B cell (primary cell): Measurements from ENCODE around the gene RASGRF2. TPM values are rescaled to one million over a fixed set of nuclear protein-coding genes. Genes with fewer than 3 reads are reported as not detected.

ENCODE experiments used
- ATAC-seq: fragments of 200-7000 bp; cut with Tn5 transposase; one replicate; pipeline ENCODE4 v1.10.0; 2021; ENCODE audit warnings: low read depth, mild to moderate bottlenecking, moderate number of reproducible peaks, moderate library complexity
- CTCF ChIA-PET: fragments of 350-600 bp; sonication (Branson Sonifier 250); formaldehyde crosslinking; loops from one replicate; lab custom pipeline; 2021; ENCODE audit warnings: antibody characterized with exemption, inconsistent platforms; lab: Charles Lee
- POLR2A ChIA-PET: fragments of 350-600 bp; sonication (Branson Sonifier 250); formaldehyde crosslinking; loops from one replicate; lab custom pipeline; 2021; ENCODE audit warnings: antibody characterized with exemption; lab: Charles Lee
- DNase-seq: peaks from one replicate; pipeline ENCODE4 v3.0.0; 2013
- H2AFZ ChIP-seq: 2 replicates; pipeline ENCODE4 v1.6.1; 2012; ENCODE audit warnings: mild to moderate bottlenecking, low read depth, low read length; ENCODE audit not compliant: insufficient read depth, poor library complexity, severe bottlenecking
- H3K27ac ChIP-seq, 2 donors: 1 replicate in 1 of 2; 2 replicates in 1 of 2; pipeline ENCODE4 v1.5.1; 2012 to 2013; ENCODE audit warnings: low read length in 2 of 2, mild to moderate bottlenecking in 2 of 2, moderate library complexity in 1 of 2
- H3K27me3 ChIP-seq, 4 experiments: fragments of 200-600 bp in 1 of 4; sonication (generic) in 1 of 4; replicated peaks in 1 of 4; 1 replicate in 2 of 4; 2 replicates in 2 of 4; pipeline versions ENCODE4 v1.6.1 to v1.7.0; 2013 to 2016; ENCODE audit warnings: low read length in 3 of 4, mild to moderate bottlenecking in 2 of 4, mixed read lengths in 1 of 4, moderate library complexity in 1 of 4; ENCODE audit not compliant: insufficient read depth in 4 of 4, control insufficient read depth in 3 of 4; ENCODE audit errors: control extremely low read depth in 1 of 4
- H3K36me3 ChIP-seq, 2 experiments: replicated peaks in 1 of 2; 1 replicate in 1 of 2; 2 replicates in 1 of 2; pipeline versions ENCODE4 v1.6.1 to v1.7.1; 2013; ENCODE audit warnings: low read length in 1 of 2; ENCODE audit not compliant: insufficient read depth in 2 of 2, control insufficient read depth in 1 of 2; ENCODE audit errors: control extremely low read depth in 1 of 2, extremely low read depth in 1 of 2
- H3K4me1 ChIP-seq, 2 donors: fragments of 200-600 bp in 1 of 2; sonication (generic) in 1 of 2; 1 replicate in 1 of 2; 2 replicates in 1 of 2; pipeline versions ENCODE4 v1.5.1 to v1.6.1; 2013 to 2017; ENCODE audit warnings: low read length in 2 of 2; ENCODE audit not compliant: control insufficient read depth in 2 of 2, insufficient read depth in 2 of 2
- H3K4me2 ChIP-seq: replicated peaks from 2 replicates; pipeline ENCODE3; 2012; ENCODE audit warnings: mild to moderate bottlenecking, low read depth, low read length; ENCODE audit not compliant: poor library complexity, severe bottlenecking
- H3K4me3 ChIP-seq, 5 experiments: fragments of 200-600 bp in 1 of 5; sonication (generic) in 1 of 5; 1 replicate in 3 of 5; 2 replicates in 2 of 5; pipeline versions ENCODE4 v1.5.1 to v1.7.0; 2011 to 2016; ENCODE audit warnings: low read length in 4 of 5, mild to moderate bottlenecking in 4 of 5, low read depth in 2 of 5, control low read depth in 1 of 5, moderate library complexity in 1 of 5; ENCODE audit not compliant: insufficient read depth in 1 of 5; ENCODE audit errors: control extremely low read depth in 1 of 5, extremely low read depth in 1 of 5
- H3K79me2 ChIP-seq: fragments of 200-600 bp; sonication (generic); one replicate; pipeline ENCODE4 v1.6.0; 2016; ENCODE audit warnings: low read length; ENCODE audit not compliant: control insufficient read depth, insufficient read depth
- H3K9ac ChIP-seq: fragments of 200-600 bp; sonication (generic); 2 replicates; pipeline ENCODE4 v1.6.1; 2017; ENCODE audit warnings: mild to moderate bottlenecking, low read length, moderate library complexity
- H3K9me3 ChIP-seq, 3 donors: one replicate each; pipeline versions ENCODE4 v1.6.1 to v1.7.1; 2013; ENCODE audit warnings: low read length in 2 of 3; ENCODE audit not compliant: control insufficient read depth in 2 of 3, insufficient read depth in 1 of 3; ENCODE audit errors: control extremely low read depth in 1 of 3
- H4K20me1 ChIP-seq: 2 replicates; pipeline ENCODE4 v1.6.0; 2012; ENCODE audit warnings: mild to moderate bottlenecking, low read length; ENCODE audit not compliant: insufficient read depth, control insufficient read depth, poor library complexity, severe bottlenecking
- H3K27ac Mint-ChIP-seq: one replicate; pipeline ENCODE4 v1.8.0; 2021; ENCODE audit warnings: mixed read lengths
- H3K27me3 Mint-ChIP-seq: one replicate; pipeline ENCODE4 v1.8.0; 2021; ENCODE audit warnings: mixed read lengths
- H3K4me1 Mint-ChIP-seq: one replicate; pipeline ENCODE4 v1.8.0; 2021; ENCODE audit warnings: mixed read lengths
- H3K4me3 Mint-ChIP-seq: one replicate; pipeline ENCODE4 v1.8.0; 2021; ENCODE audit warnings: mixed read lengths
- H3K9me3 Mint-ChIP-seq: one replicate; pipeline ENCODE4 v1.8.0; 2022; ENCODE audit warnings: mixed read lengths; ENCODE audit not compliant: insufficient read depth
- EZH2 ChIP-seq: IDR thresholded peaks from 2 replicates; pipeline ENCODE4 v1.6.1; 2012; ENCODE audit warnings: borderline replicate concordance, low read depth, mild to moderate bottlenecking, moderate library complexity, low read length; ENCODE audit not compliant: insufficient read depth, poor library complexity, severe bottlenecking
- WGBS: methylation state at CpG from one replicate; pipeline ENCODE4 v1.1.5; 2013; ENCODE audit warnings: missing lambda C conversion rate; ENCODE audit not compliant: insufficient coverage; 5-methylcytosine and 5-hydroxymethylcytosine counted together
- intact Hi-C: fragments of 100-400 bp; cut with micrococcal nuclease; formaldehyde crosslinking; loops from one replicate; pipeline ENCODE4 v1.10.0; 2022
- polyA plus RNA-seq: library from polyadenylated mRNA; depleted of rRNA; stranded (reverse); fragments of >200 nt; gene quantifications from 2 replicates; pipeline ENCODE4 v1.2.3, GENCODE V29; 2012
- total RNA-seq, 2 donors: library from RNA; stranded (reverse); fragments of 120-200 nt in 1 of 2; gene quantifications; 1 replicate in 1 of 2; 2 replicates in 1 of 2; pipeline versions ENCODE4 v1.2.3 to v1.2.4, GENCODE V29; 2013 to 2022
- TF ChIP-seq, protein P1 (sequence below): fragments of 200-600 bp; IDR thresholded peaks from one replicate; pipeline ENCODE4 v1.8.0; 2022; ENCODE audit warnings: antibody characterized with exemption, mild to moderate bottlenecking

RASGRF2 gene
- total and polyA plus RNA-seq, 2 donors (not counting 1 experiment from before 2014, with no cell fraction given), result 0.04 to 0.37 TPM

DNA sequence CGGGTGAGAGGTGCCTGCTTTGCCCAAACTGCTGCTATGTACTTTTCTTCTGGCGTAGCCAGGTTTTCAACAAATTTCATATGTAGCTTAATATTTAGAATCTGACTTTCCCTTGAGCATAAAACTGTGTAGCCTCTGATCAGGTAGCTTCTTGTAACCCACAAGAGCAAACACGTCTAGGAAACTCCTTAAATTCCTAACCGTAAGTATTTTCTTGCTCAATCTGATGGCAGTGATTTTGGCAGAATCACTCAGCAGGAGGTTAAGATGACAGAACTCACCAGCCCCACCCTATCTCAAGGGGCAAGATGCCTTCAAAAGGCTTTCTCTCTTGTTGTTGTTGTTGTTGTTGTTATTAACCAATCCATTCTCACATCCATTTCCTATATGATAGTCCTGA lies 293.7 kb downstream of the RASGRF2 start:
- ChIA-PET CTCF (no interaction called here), POLR2A (no interaction called here)
- Mint-ChIP-seq H3K4me1 (peaks cover 5% of the 10 kb centered on the region), H3K9me3 (no peaks in the 10 kb centered on the region), H3K27me3 (no peaks in the 10 kb centered on the region), H3K27ac (no peak overlapping the region), H3K4me3 (no peak overlapping the region)
- 93% methylated on average over 2 of the region's 4 CpGs for WGBS
- no peak overlapping the region for H3K4me3 ChIP-seq
- no peak for ATAC-seq
- no peak overlapping the region for H3K27ac ChIP-seq
- no peak overlapping the region for H3K4me2 ChIP-seq
- H3K9ac ChIP-seq, result no peak overlapping the region
- no peaks in the 10 kb centered on the region for H3K27me3 ChIP-seq
- no peak overlapping the region for H2AFZ ChIP-seq
- no peaks in the 10 kb centered on the region for H3K4me1 ChIP-seq
- TF ChIP-seq, protein P1, sequence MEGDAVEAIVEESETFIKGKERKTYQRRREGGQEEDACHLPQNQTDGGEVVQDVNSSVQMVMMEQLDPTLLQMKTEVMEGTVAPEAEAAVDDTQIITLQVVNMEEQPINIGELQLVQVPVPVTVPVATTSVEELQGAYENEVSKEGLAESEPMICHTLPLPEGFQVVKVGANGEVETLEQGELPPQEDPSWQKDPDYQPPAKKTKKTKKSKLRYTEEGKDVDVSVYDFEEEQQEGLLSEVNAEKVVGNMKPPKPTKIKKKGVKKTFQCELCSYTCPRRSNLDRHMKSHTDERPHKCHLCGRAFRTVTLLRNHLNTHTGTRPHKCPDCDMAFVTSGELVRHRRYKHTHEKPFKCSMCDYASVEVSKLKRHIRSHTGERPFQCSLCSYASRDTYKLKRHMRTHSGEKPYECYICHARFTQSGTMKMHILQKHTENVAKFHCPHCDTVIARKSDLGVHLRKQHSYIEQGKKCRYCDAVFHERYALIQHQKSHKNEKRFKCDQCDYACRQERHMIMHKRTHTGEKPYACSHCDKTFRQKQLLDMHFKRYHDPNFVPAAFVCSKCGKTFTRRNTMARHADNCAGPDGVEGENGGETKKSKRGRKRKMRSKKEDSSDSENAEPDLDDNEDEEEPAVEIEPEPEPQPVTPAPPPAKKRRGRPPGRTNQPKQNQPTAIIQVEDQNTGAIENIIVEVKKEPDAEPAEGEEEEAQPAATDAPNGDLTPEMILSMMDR, result no peak
- TF ChIP-seq EZH2, result no peak
- no peak for DNase-seq
- intact Hi-C loops, result no loop called here
- no peaks in the 10 kb centered on the region for H4K20me1 ChIP-seq
- H3K79me2 ChIP-seq, result no peaks in the 10 kb centered on the region
- peaks cover 0 to 2% of the 10 kb centered on the region in 2 experiments for H3K36me3 ChIP-seq
- H3K9me3 ChIP-seq, result peaks cover 0 to 4% (median 0%) of the 10 kb centered on the region in 3 donors

DNA sequence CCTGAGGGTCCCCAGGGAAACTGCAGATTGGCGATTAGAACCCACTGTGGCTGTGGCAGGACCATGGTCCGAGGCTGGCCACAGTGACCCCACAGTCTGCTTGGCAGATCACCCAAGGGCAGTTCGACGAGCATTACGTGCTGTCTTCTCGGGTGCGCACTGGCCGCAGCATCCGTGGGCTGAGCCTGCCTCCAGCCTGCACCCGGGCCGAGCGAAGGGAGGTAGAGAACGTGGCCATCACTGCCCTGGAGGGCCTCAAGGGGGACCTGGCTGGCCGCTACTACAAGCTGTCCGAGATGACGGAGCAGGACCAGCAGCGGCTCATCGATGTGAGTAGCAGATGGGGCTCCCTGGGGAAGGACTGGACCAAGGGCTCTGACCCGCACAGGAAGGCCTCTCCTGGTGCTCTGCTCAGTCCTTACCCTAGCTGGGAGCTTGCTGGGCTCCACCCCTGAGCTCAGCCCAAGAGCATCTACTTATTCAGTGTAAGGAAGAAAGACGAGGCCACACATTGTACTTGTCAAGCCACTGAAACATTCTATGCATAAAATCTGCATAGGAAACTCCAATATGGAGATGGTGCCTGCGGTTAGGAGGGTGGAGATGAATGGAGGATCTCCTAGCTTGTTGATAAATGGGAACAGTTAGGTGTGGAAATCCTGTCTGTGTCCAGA lies 294.9 kb downstream of the RASGRF2 start:
- H3K9me3 ChIP-seq, result peaks cover 0 to 4% (median 0%) of the 10 kb centered on the region in 3 donors
- ATAC-seq, result no peak

More for the DNA sequence above, 294.9 kb downstream of the RASGRF2 start:
- Histone ChIP-seq H3K36me3 (peaks cover 0 to 2% of the 10 kb centered on the region in 2 experiments), H3K4me2 (no peak overlapping the region), H3K4me3 (no peak overlapping the region), H3K9ac (no peak overlapping the region), H2AFZ (no peak overlapping the region), H3K4me1 (no peaks in the 10 kb centered on the region), H3K79me2 (no peaks in the 10 kb centered on the region), H3K27me3 (no peaks in the 10 kb centered on the region), H4K20me1 (no peaks in the 10 kb centered on the region), H3K27ac (no peak overlapping the region)
- 98% methylated on average over 19 of the region's 21 CpGs for WGBS
- TF ChIP-seq, protein P1, result no peak
- TF ChIP-seq EZH2, result no peak
- ChIA-PET POLR2A (no interaction called here), CTCF (no interaction called here)
- Mint-ChIP-seq H3K9me3 (peaks cover 3% of the 10 kb centered on the region), H3K4me3 (no peak overlapping the region), H3K27ac (no peak overlapping the region), H3K4me1 (peaks cover 5% of the 10 kb centered on the region), H3K27me3 (no peaks in the 10 kb centered on the region)
- intact Hi-C loops, result no loop called here
- DNase-seq, result no peak
